ENCODE results near the gene LSAMP. TPM values are rescaled to one million over a fixed set of nuclear protein-coding genes. Genes with fewer than 3 reads are reported as not detected.

Gene LSAMP
- total RNA-seq, 6 experiments from 2014 or later, result under 0.01 to 0.22 (median 0.12) TPM; not detected in 1

DNA sequence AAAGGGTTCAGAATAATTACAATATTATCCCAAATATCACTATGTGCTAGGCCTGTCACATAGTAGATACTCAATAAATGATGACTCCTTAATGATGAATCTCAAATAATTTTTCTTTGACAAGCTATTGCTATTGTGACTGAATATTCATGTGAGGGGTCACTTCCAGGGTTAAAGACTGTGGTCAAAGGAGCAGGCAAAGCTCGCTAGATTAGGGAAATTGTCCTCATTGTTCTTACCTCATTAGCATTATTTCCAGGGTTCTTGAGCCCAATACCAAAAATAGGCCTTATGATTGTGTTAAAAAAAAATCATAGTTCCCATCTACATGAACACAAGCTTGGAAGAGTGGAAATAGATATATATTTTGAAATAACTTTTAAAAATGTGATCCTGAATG lies 569.8 kb downstream of the LSAMP start:
- Histone ChIP-seq H3K36me3 (no peaks in the 10 kb centered on the region), H3K4me1 (no peaks in the 10 kb centered on the region), H3K9me3 (no peaks in the 10 kb centered on the region), H3K4me3 (no peak overlapping the region), H3K27me3 (no peaks in the 10 kb centered on the region), H3K27ac (no peak overlapping the region)
- intact Hi-C loops (cut with DNase I), result no loop called here
- 33% methylated on average over 1 of the region's 1 CpG for WGBS (ENCODE audit: insufficient coverage, low coverage, low lambda C conversion rate, missing lambda C conversion rate)
- DNase-seq (no peak), ATAC-seq (no peak)
- TF ChIP-seq POLR2A (IDR thresholded peaks at IDR 0.05), result no peak
- TF ChIP-seq, protein P1, sequence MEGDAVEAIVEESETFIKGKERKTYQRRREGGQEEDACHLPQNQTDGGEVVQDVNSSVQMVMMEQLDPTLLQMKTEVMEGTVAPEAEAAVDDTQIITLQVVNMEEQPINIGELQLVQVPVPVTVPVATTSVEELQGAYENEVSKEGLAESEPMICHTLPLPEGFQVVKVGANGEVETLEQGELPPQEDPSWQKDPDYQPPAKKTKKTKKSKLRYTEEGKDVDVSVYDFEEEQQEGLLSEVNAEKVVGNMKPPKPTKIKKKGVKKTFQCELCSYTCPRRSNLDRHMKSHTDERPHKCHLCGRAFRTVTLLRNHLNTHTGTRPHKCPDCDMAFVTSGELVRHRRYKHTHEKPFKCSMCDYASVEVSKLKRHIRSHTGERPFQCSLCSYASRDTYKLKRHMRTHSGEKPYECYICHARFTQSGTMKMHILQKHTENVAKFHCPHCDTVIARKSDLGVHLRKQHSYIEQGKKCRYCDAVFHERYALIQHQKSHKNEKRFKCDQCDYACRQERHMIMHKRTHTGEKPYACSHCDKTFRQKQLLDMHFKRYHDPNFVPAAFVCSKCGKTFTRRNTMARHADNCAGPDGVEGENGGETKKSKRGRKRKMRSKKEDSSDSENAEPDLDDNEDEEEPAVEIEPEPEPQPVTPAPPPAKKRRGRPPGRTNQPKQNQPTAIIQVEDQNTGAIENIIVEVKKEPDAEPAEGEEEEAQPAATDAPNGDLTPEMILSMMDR (IDR thresholded peaks at IDR 0.05), result no peak

DNA sequence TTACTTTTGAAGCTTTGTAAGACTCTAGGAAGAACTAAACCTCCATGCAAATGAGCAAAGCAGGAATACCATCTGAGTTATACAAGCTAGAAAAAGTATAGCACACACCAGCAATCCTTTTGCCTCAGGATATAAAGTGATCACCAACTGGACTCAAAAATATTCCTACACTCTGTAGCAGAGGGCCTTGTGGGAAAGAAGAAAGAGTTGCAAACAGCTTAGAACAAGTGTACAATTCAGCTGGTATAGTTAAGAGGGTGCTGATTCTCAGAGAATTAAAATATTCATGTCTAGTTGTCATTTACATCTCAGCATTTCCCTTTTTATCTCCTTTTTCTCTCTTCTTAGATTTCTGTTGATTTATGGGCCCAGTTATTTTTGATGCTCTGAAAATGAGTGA lies 573.6 kb downstream of the LSAMP start:
- Histone ChIP-seq H3K27me3 (no peaks in the 10 kb centered on the region), H3K4me1 (no peaks in the 10 kb centered on the region), H3K9me3 (no peaks in the 10 kb centered on the region), H3K36me3 (no peaks in the 10 kb centered on the region), H3K27ac (no peak overlapping the region), H3K4me3 (no peak overlapping the region)
- intact Hi-C loops (cut with DNase I), result no loop called here
- DNase-seq, result no peak
- no peak for ATAC-seq
- no peak for TF ChIP-seq POLR2A (IDR thresholded peaks at IDR 0.05)

DNA sequence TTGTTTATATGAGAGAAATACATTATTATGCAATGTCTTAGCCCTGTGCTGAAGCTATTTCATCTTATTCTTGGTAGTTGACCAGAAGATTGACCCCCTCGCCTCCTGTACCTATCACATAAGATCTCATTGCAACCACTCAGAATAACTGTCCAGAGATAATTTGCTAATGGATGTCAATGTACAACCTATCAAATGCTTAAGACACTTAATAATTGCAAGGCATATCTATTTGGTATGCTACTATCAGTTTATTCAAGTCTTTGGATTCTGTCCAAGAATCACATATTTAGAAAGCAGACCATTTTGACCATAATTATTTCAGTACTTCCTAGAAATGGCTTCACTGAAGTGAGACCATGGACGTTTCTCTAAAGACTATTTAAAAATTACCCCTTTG lies 580.4 kb downstream of the LSAMP start:
- intact Hi-C loops (cut with DNase I), result no loop called here
- Histone ChIP-seq H3K27me3 (no peaks in the 10 kb centered on the region), H3K36me3 (no peaks in the 10 kb centered on the region), H3K27ac (no peak overlapping the region), H3K4me1 (no peaks in the 10 kb centered on the region), H3K9me3 (no peaks in the 10 kb centered on the region), H3K4me3 (no peak overlapping the region)
- ATAC-seq (no peak), DNase-seq (no peak)
- TF ChIP-seq, protein P1 (IDR thresholded peaks at IDR 0.05), result no peak
- TF ChIP-seq POLR2A (IDR thresholded peaks at IDR 0.05), result no peak
- WGBS (ENCODE audit: insufficient coverage, low coverage, low lambda C conversion rate, missing lambda C conversion rate), result 34% methylated on average over 2 of the region's 2 CpGs

DNA sequence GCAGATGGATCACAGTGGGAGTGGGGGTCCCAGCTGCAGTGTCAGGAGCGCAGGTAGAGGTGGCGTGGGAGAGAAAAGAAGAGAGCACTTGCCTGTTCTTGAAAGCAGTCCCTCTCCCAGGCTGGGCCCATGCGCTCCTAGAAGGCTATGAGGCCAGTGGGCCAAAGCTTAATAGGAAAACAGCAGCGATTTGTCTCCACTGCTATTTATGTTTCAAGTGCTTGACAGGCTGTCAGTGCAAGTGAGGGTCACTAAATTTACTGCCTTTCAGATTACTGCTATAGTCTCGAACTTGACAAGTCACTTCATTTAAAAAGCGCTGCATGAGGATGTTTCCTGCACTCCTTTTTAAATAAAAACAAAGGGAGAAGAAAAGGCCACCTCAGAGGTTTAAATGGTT lies 582.4 kb downstream of the LSAMP start:
- Histone ChIP-seq H3K4me3 (no peak overlapping the region), H3K27ac (no peak overlapping the region), H3K36me3 (no peaks in the 10 kb centered on the region), H3K4me1 (no peaks in the 10 kb centered on the region), H3K27me3 (no peaks in the 10 kb centered on the region), H3K9me3 (no peaks in the 10 kb centered on the region)
- 66% methylated on average over 6 of the region's 6 CpGs for WGBS (ENCODE audit: insufficient coverage, low coverage, low lambda C conversion rate, missing lambda C conversion rate)
- no peak for ATAC-seq
- intact Hi-C loops (cut with DNase I), result no loop called here
- TF ChIP-seq POLR2A (IDR thresholded peaks at IDR 0.05), result no peak
- TF ChIP-seq, protein P1 (IDR thresholded peaks at IDR 0.05), result no peak
- no peak for DNase-seq

DNA sequence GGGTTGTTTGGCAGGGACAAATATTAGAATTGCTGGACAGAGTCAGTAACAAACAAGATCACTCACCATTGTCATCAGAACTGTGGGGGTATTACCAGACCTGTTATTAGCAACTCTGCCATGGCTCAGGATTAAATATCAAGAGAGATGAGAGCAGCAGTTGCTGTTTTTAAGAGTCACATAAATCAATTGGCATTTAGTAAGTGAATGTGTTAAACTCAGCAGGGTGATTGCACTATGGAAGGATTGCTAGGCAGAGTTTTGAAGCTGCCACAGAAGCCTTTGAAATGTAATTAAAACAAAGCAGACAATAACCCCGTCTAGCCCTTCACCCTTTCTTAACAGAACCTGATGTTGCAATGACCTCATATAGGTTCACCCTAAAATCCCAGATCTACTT lies 583.2 kb downstream of the LSAMP start:
- H3K27me3 ChIP-seq, result no peaks in the 10 kb centered on the region
- no peak overlapping the region for H3K4me3 ChIP-seq
- no peak for TF ChIP-seq POLR2A (IDR thresholded peaks at IDR 0.05)
- DNase-seq, result no peak
- no peak overlapping the region for H3K27ac ChIP-seq
- no peaks in the 10 kb centered on the region for H3K4me1 ChIP-seq
- H3K36me3 ChIP-seq, result no peaks in the 10 kb centered on the region
- WGBS (ENCODE audit: insufficient coverage, low coverage, low lambda C conversion rate, missing lambda C conversion rate), result 64% methylated on average over 1 of the region's 1 CpG
- intact Hi-C loops (cut with DNase I), result no loop called here
- no peaks in the 10 kb centered on the region for H3K9me3 ChIP-seq
- no peak for ATAC-seq

DNA sequence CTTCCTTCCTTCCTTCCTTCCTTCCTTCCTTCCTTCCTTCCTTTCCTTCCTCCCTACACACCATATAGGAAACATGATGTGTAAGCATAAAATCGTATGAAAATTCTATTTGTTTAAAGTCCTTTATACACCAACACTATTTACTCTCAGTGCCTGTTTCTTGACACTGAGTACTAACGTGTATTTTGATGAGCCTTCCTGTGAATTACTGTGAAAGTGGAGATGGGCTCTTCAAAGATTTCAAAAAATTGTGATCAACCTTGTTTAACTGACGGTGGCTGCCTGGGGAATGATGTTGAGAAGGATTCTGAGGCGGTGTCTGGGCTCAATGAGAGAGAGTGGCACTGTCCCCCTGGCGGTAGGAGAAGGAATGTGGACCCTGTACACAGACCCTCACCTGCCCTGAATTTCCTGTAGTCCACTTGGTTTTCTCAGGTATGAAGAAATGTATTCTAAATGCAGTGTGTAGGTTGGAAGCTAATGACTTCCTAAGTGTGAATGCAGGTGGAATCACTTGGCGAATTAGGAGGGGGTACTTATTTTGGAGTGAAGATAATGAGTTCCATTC lies 584.0 kb downstream of the LSAMP start:
- Histone ChIP-seq H3K27me3 (no peaks in the 10 kb centered on the region), H3K4me1 (no peaks in the 10 kb centered on the region), H3K4me3 (no peak overlapping the region), H3K27ac (no peak overlapping the region), H3K9me3 (no peaks in the 10 kb centered on the region), H3K36me3 (no peaks in the 10 kb centered on the region)
- no peak for ATAC-seq
- intact Hi-C loops (cut with DNase I), result no loop called here
- 48% methylated on average over 5 of the region's 6 CpGs for WGBS (ENCODE audit: insufficient coverage, low coverage, low lambda C conversion rate, missing lambda C conversion rate)
- no peak for DNase-seq
- TF ChIP-seq, protein P1 (IDR thresholded peaks at IDR 0.05), result no peak
- TF ChIP-seq POLR2A (IDR thresholded peaks at IDR 0.05), result no peak
